ENCODE measurements around the gene EIF2A.
"Not testable (repeated sequence)": the region's sequence is repeated elsewhere in the genome, so short reads cannot be mapped to it uniquely, and the experiment has no call there.

EIF2A gene

GRCh38 chr3:150611666-150612065 is 65.1 kb downstream of the EIF2A start:
- H3K4me1 ChIP-seq = peaks cover 0 to 44% (median 13%) of the 10 kb centered on the region in 4 donors
- H3K27me3 ChIP-seq = no peaks in the 10 kb centered on the region
- DNase-seq = no peak
- H3K36me3 ChIP-seq = peaks cover 0 to 9% (median 8%) of the 10 kb centered on the region in 3 donors
- H3K9me3 ChIP-seq = no peaks in the 10 kb centered on the region
- H3K27ac ChIP-seq = no peak overlapping the region
- intact Hi-C loops (cut with DNase I; ENCODE audit: low total_unique reads) = no loop called here
- H3K4me3 ChIP-seq = no peak overlapping the region
- no peak for TF ChIP-seq CTCF (IDR thresholded peaks at IDR 0.05)

GRCh38 chr3:150612494-150612893 is 65.9 kb downstream of the EIF2A start:
- H3K4me3 ChIP-seq = no peak overlapping the region
- intact Hi-C loops (cut with DNase I; ENCODE audit: low total_unique reads) = no loop called here
- H3K27me3 ChIP-seq = no peaks in the 10 kb centered on the region
- no peak overlapping the region for H3K27ac ChIP-seq
- no peak for TF ChIP-seq CTCF (IDR thresholded peaks at IDR 0.05)
- H3K9me3 ChIP-seq = no peaks in the 10 kb centered on the region
- peaks cover 0 to 9% (median 8%) of the 10 kb centered on the region in 3 donors for H3K36me3 ChIP-seq
- peaks cover 0 to 43% (median 11%) of the 10 kb centered on the region in 4 donors for H3K4me1 ChIP-seq
- DNase-seq = no peak

- H3K4me1 ChIP-seq = peaks cover 0 to 38% (median 10%) of the 10 kb centered on the region in 4 donors
- no peak for DNase-seq
- peaks cover 0 to 9% (median 8%) of the 10 kb centered on the region in 3 donors for H3K36me3 ChIP-seq
- intact Hi-C loops (cut with DNase I; ENCODE audit: low total_unique reads) = no loop called here
- H3K27me3 ChIP-seq = no peaks in the 10 kb centered on the region
- no peak overlapping the region for H3K27ac ChIP-seq
- H3K4me3 ChIP-seq = no peak overlapping the region
- H3K9me3 ChIP-seq = no peaks in the 10 kb centered on the region
- no peak for TF ChIP-seq CTCF (IDR thresholded peaks at IDR 0.05)
Measured at GRCh38 chr3:150613034-150613433, 66.4 kb downstream of the EIF2A start.

- Histone ChIP-seq H3K27me3 (no peaks in the 10 kb centered on the region), H3K27ac (no peak overlapping the region), H3K4me1 (peaks cover 0 to 30% (median 8%) of the 10 kb centered on the region in 4 donors), H3K9me3 (no peaks in the 10 kb centered on the region), H3K36me3 (peaks cover 0 to 9% (median 8%) of the 10 kb centered on the region in 3 donors), H3K4me3 (no peak overlapping the region)
- DNase-seq = no peak
- intact Hi-C loops (cut with DNase I; ENCODE audit: low total_unique reads) = no loop called here
- TF ChIP-seq CTCF (IDR thresholded peaks at IDR 0.05) = no peak
Measured at GRCh38 chr3:150613709-150614480, 67.3 kb downstream of the EIF2A start.

GRCh38 chr3:150620002-150620689 is 73.6 kb downstream of the EIF2A start:
- no peaks in the 10 kb centered on the region for H3K27me3 ChIP-seq
- TF ChIP-seq CTCF (IDR thresholded peaks at IDR 0.05) = no peak
- no peak for DNase-seq
- no peak overlapping the region for H3K4me3 ChIP-seq
- H3K9me3 ChIP-seq = no peaks in the 10 kb centered on the region
- peaks cover under 1 to 4% (median 2%) of the 10 kb centered on the region in 3 donors for H3K36me3 ChIP-seq
- no peak overlapping the region for H3K27ac ChIP-seq
- intact Hi-C loops (cut with DNase I; ENCODE audit: low total_unique reads) = no loop called here
- peaks cover 0 to 43% (median 8%) of the 10 kb centered on the region in 4 donors for H3K4me1 ChIP-seq

- H3K27me3 ChIP-seq; H3K9me3 ChIP-seq; H3K27ac ChIP-seq; H3K4me3 ChIP-seq; intact Hi-C loops (cut with DNase I; ENCODE audit: low total_unique reads); DNase-seq: not testable (repeated sequence)
- Histone ChIP-seq H3K36me3 (peaks cover 26 to 29% (median 29%) of the 10 kb centered on the region in 3 donors), H3K4me1 (peaks cover 0 to 35% (median 8%) of the 10 kb centered on the region in 4 donors)
Measured at GRCh38 chr3:150622955-150623354, 76.4 kb downstream of the EIF2A start.
